ENCODE data around the gene MAP7. TPM values are rescaled to one million over a fixed set of nuclear protein-coding genes. Genes with fewer than 3 reads are reported as not detected.

The MAP7 gene
- total RNA-seq, 3 donors from 2014 or later (not counting 1 experiment from before 2014, with no cell fraction given), result 0.14 to 0.68 (median 0.14) TPM

- no peaks in the 10 kb centered on the region for H3K9me3 ChIP-seq (ENCODE audit: control insufficient read depth, insufficient read depth, low read length)
- no peaks in the 10 kb centered on the region for H3K4me1 ChIP-seq (ENCODE audit: control insufficient read depth, insufficient read depth, low read length)
- Mint-ChIP-seq H3K9me3 (no peaks in the 10 kb centered on the region), H3K4me3 (no peak overlapping the region), H3K36me3 (peaks cover 46% of the 10 kb centered on the region), H3K4me1 (peaks cover 0 to 6% of the 10 kb centered on the region in 2 donors), H3K27ac (peak overlapping the region; percentile 56 to 76), H3K27me3 (ENCODE audit: low read depth in 2 of 2) (no peaks in the 10 kb centered on the region)
- peak in 2 of 3 donors; percentile 43 to 57 for ATAC-seq
- peak in 1 of 2 donors; percentile 10 for DNase-seq
- intact Hi-C loops (cut with micrococcal nuclease), result loop anchor here (2.0 kb wide), 1 partner anchor 210 kb away; the partner anchor contains the start of gene MAP3K5
- WGBS (ENCODE audit: insufficient coverage), result no CpG with 5 or more reads among the region's 3 CpGs
- H3K27me3 ChIP-seq (ENCODE audit: control insufficient read depth, insufficient read depth, low read length), result no peaks in the 10 kb centered on the region
- no peak overlapping the region for H3K27ac ChIP-seq (ENCODE audit: low read length)
- TF ChIP-seq, protein P1, sequence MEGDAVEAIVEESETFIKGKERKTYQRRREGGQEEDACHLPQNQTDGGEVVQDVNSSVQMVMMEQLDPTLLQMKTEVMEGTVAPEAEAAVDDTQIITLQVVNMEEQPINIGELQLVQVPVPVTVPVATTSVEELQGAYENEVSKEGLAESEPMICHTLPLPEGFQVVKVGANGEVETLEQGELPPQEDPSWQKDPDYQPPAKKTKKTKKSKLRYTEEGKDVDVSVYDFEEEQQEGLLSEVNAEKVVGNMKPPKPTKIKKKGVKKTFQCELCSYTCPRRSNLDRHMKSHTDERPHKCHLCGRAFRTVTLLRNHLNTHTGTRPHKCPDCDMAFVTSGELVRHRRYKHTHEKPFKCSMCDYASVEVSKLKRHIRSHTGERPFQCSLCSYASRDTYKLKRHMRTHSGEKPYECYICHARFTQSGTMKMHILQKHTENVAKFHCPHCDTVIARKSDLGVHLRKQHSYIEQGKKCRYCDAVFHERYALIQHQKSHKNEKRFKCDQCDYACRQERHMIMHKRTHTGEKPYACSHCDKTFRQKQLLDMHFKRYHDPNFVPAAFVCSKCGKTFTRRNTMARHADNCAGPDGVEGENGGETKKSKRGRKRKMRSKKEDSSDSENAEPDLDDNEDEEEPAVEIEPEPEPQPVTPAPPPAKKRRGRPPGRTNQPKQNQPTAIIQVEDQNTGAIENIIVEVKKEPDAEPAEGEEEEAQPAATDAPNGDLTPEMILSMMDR (IDR thresholded peaks at IDR 0.05), result peak; percentile 66
- peaks cover 62% of the 10 kb centered on the region for H3K36me3 ChIP-seq (ENCODE audit: control insufficient read depth, insufficient read depth, low read length)
- no peak overlapping the region for H3K4me3 ChIP-seq (ENCODE audit: low read length)
Observed at GRCh38 chr6:136582711-136583471, 32.7 kb upstream of the MAP7 start.

GRCh38 chr6:136579800-136580199 is 29.6 kb upstream of the MAP7 start:
- H3K27ac Mint-ChIP-seq, result no peak overlapping the region
- no peak overlapping the region for H3K4me3 Mint-ChIP-seq
- no peak overlapping the region for H3K27ac ChIP-seq (ENCODE audit: low read length)
- H3K4me1 Mint-ChIP-seq, result peaks cover 0 to 6% of the 10 kb centered on the region in 2 donors
- peaks cover 47% of the 10 kb centered on the region for H3K36me3 Mint-ChIP-seq
- no peaks in the 10 kb centered on the region for H3K27me3 ChIP-seq (ENCODE audit: control insufficient read depth, insufficient read depth, low read length)
- no peaks in the 10 kb centered on the region for H3K9me3 Mint-ChIP-seq
- no peak for DNase-seq
- H3K4me1 ChIP-seq (ENCODE audit: control insufficient read depth, insufficient read depth, low read length), result no peaks in the 10 kb centered on the region
- WGBS (ENCODE audit: insufficient coverage), result 100% methylated on average over 1 of the region's 2 CpGs
- H3K9me3 ChIP-seq (ENCODE audit: control insufficient read depth, insufficient read depth, low read length), result no peaks in the 10 kb centered on the region
- no peak for ATAC-seq
- no peak overlapping the region for H3K4me3 ChIP-seq (ENCODE audit: low read length)
- TF ChIP-seq, protein P1 (IDR thresholded peaks at IDR 0.05), result no peak
- H3K27me3 Mint-ChIP-seq (ENCODE audit: low read depth in 2 of 2), result no peaks in the 10 kb centered on the region
- H3K36me3 ChIP-seq (ENCODE audit: control insufficient read depth, insufficient read depth, low read length), result peaks cover 69% of the 10 kb centered on the region
- intact Hi-C loops (cut with micrococcal nuclease), result no loop called here

- Mint-ChIP-seq H3K9me3 (no peaks in the 10 kb centered on the region), H3K27ac (no peak overlapping the region)
- intact Hi-C loops (cut with micrococcal nuclease), result no loop called here
Observed at GRCh38 chr6:136576821-136577220, 26.6 kb upstream of the MAP7 start.

More at GRCh38 chr6:136576821-136577220, 26.6 kb upstream of the MAP7 start:
- Histone ChIP-seq H3K36me3 (ENCODE audit: control insufficient read depth, insufficient read depth, low read length) (peaks cover 64% of the 10 kb centered on the region), H3K4me1 (ENCODE audit: control insufficient read depth, insufficient read depth, low read length) (no peaks in the 10 kb centered on the region), H3K4me3 (ENCODE audit: low read length) (no peak overlapping the region), H3K27me3 (ENCODE audit: control insufficient read depth, insufficient read depth, low read length) (no peaks in the 10 kb centered on the region), H3K9me3 (ENCODE audit: control insufficient read depth, insufficient read depth, low read length) (no peaks in the 10 kb centered on the region), H3K27ac (ENCODE audit: low read length) (no peak overlapping the region)
- Mint-ChIP-seq H3K4me3 (no peak overlapping the region), H3K36me3 (peaks cover 32% of the 10 kb centered on the region), H3K4me1 (no peaks in the 10 kb centered on the region), H3K27me3 (ENCODE audit: low read depth in 2 of 2) (no peaks in the 10 kb centered on the region)
- WGBS (ENCODE audit: insufficient coverage), result 93% methylated on average over 5 of the region's 6 CpGs
- TF ChIP-seq, protein P1 (IDR thresholded peaks at IDR 0.05), result no peak
- no peak for ATAC-seq
- DNase-seq, result no peak

Data from natural killer cell (primary cell).